Activated CD8-positive, alpha-beta memory T cell treated with anti-CD3 and anti-CD28 coated beads, Interleukin-2, amount 50 U/mL, for 24 hours (primary cell): ENCODE measurements around the gene TUFM.
"Not testable (repeated sequence)": the region's sequence is repeated elsewhere in the genome, so short reads cannot be mapped to it uniquely, and the experiment has no call there.

Experiments
- DNase-seq: peaks from one replicate; pipeline ENCODE4 v3.0.0-alpha.2; 2020; ENCODE audit errors: extremely low read depth

TUFM gene

GRCh38 chr16:28846080-28846932, at the start of gene TUFM:
Gene TUFM (minus strand): TSS chr16:28846348. CDS start chr16:28846269, 79 bp downstream.
- DNase-seq = peak; percentile 96

- DNase-seq = no peak
These were observed 49.5 kb upstream of the TUFM start for GRCh38 chr16:28895609-28896008.

GRCh38 chr16:28893291-28893690, 47.1 kb upstream of the TUFM start:
- no peak for DNase-seq

GRCh38 chr16:28891964-28892890, 46.1 kb upstream of the TUFM start:
- no peak for DNase-seq

GRCh38 chr16:28890355-28890754, 44.2 kb upstream of the TUFM start:
- not testable (repeated sequence) for DNase-seq

GRCh38 chr16:28886945-28887344, 40.8 kb upstream of the TUFM start:
- DNase-seq = no peak

- DNase-seq = no peak
These were observed 37.9 kb upstream of the TUFM start for GRCh38 chr16:28884045-28884444.

- no peak for DNase-seq
These were observed 37.3 kb upstream of the TUFM start for GRCh38 chr16:28883221-28883996.

GRCh38 chr16:28882551-28883160, 36.5 kb upstream of the TUFM start:
- DNase-seq = no peak

- DNase-seq = not testable (repeated sequence)
These were observed 35.4 kb upstream of the TUFM start for GRCh38 chr16:28881565-28881964.

- no peak for DNase-seq
These were observed 34.8 kb upstream of the TUFM start for GRCh38 chr16:28880955-28881354.

GRCh38 chr16:28880589-28880915, 34.4 kb upstream of the TUFM start:
- DNase-seq = no peak

- peak; percentile 83 for DNase-seq
These were observed 33.9 kb upstream of the TUFM start for GRCh38 chr16:28879841-28880588.

GRCh38 chr16:28879261-28879840, 33.2 kb upstream of the TUFM start:
- DNase-seq = no peak

GRCh38 chr16:28878083-28878926, 32.2 kb upstream of the TUFM start, which contains the start of gene ATP2A1:
Gene ATP2A1 (plus strand): TSS chr16:28878488. CDS start chr16:28878672, 184 bp downstream.
- no peak for DNase-seq

- no peak for DNase-seq
These were observed 31.5 kb upstream of the TUFM start for GRCh38 chr16:28877655-28878000.

GRCh38 chr16:28876973-28877654, 31.0 kb upstream of the TUFM start:
- no peak for DNase-seq

GRCh38 chr16:28876019-28876659, 30.0 kb upstream of the TUFM start:
- no peak for DNase-seq
